Upper lobe of left lung (tissue), 4 donors: ENCODE measurements around the gene PRH2.

ENCODE experiments used
- CTCF ChIP-seq, 6 experiments: fragments of 450-650 bp in 4 of 6; fragments of 200-600 bp in 2 of 6; sonication (generic) in 2 of 6; IDR thresholded peaks; one replicate each; pipeline ENCODE4 v1.5.1; 2016 to 2019; ENCODE audit warnings: antibody characterized with exemption in 6 of 6
- EP300 ChIP-seq, 4 donors: sonication (generic); formaldehyde crosslinking; IDR thresholded peaks; one replicate each; pipeline ENCODE4 v1.5.1; 2017; ENCODE audit warnings: antibody characterized with exemption in 4 of 4, control low read depth in 2 of 4

GRCh38 chr12:10952645-10953044 is 23.6 kb downstream of the PRH2 start:
- TF ChIP-seq EP300 (IDR thresholded peaks at IDR 0.05) (no peak), CTCF (IDR thresholded peaks at IDR 0.05) (no peak)
